Epithelial cell of proximal tubule (primary cell): ENCODE data around the gene TRPC4AP. TPM values are rescaled to one million over a fixed set of nuclear protein-coding genes. Genes with fewer than 3 reads are reported as not detected.

Experiments
- DNase-seq: peaks from one replicate; pipeline ENCODE4 v3.0.0-alpha.2; 2011; ENCODE audit warnings: low read depth
- H3K4me3 ChIP-seq: 2 replicates; pipeline ENCODE4 v1.5.1; 2011; ENCODE audit warnings: low read depth, mild to moderate bottlenecking, low read length
- total RNA-seq: library from RNA; depleted of rRNA; stranded (reverse); fragments of >200 nt; gene quantifications from 2 replicates; pipeline ENCODE4 v1.2.3, GENCODE V29; 2015
- TF ChIP-seq, protein P1 (sequence below): conservative IDR thresholded peaks from 2 replicates; pipeline ENCODE4 v1.5.1; 2012; ENCODE audit warnings: low read depth, mild to moderate bottlenecking, low read length

TRPC4AP gene
- total RNA-seq, 1 donor from 2014 or later: 58.6 TPM

DNA sequence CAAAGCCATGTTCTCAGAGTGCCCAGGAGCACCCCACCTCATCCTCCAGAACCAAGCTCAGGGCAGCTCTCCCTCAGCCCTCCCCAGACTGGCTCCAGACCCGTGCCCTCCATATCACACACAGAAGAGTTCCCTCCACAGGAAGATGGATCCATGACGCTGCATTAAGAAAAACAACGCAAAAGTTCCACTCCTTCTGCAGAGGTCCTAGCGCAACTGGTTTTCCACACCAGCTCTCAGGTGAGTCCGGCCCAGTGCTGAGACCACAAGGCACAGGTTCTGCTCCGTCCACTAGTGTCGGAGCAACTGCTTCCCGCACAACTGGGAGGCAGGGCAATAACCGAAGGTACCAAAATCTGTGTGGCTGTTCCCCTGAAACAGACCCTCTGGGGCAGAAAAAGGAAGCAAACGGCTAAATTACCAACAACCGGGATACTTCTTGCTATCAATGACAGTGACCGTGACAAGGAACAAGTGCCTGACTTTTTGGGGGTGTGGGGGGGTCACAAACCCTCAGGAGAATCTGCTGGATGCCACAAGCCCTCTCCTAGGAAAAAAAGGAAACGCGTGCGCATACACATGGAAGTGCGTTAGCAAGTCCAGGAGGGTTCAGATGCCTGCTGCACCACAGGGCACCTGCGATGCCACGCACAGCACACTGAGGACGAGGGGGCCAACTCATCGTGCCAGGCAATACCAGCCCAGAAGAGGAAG, 87.7 kb downstream of the TRPC4AP start:
- TF ChIP-seq, protein P1, sequence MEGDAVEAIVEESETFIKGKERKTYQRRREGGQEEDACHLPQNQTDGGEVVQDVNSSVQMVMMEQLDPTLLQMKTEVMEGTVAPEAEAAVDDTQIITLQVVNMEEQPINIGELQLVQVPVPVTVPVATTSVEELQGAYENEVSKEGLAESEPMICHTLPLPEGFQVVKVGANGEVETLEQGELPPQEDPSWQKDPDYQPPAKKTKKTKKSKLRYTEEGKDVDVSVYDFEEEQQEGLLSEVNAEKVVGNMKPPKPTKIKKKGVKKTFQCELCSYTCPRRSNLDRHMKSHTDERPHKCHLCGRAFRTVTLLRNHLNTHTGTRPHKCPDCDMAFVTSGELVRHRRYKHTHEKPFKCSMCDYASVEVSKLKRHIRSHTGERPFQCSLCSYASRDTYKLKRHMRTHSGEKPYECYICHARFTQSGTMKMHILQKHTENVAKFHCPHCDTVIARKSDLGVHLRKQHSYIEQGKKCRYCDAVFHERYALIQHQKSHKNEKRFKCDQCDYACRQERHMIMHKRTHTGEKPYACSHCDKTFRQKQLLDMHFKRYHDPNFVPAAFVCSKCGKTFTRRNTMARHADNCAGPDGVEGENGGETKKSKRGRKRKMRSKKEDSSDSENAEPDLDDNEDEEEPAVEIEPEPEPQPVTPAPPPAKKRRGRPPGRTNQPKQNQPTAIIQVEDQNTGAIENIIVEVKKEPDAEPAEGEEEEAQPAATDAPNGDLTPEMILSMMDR: no peak
- H3K4me3 ChIP-seq: no peak overlapping the region
- DNase-seq: no peak

DNA sequence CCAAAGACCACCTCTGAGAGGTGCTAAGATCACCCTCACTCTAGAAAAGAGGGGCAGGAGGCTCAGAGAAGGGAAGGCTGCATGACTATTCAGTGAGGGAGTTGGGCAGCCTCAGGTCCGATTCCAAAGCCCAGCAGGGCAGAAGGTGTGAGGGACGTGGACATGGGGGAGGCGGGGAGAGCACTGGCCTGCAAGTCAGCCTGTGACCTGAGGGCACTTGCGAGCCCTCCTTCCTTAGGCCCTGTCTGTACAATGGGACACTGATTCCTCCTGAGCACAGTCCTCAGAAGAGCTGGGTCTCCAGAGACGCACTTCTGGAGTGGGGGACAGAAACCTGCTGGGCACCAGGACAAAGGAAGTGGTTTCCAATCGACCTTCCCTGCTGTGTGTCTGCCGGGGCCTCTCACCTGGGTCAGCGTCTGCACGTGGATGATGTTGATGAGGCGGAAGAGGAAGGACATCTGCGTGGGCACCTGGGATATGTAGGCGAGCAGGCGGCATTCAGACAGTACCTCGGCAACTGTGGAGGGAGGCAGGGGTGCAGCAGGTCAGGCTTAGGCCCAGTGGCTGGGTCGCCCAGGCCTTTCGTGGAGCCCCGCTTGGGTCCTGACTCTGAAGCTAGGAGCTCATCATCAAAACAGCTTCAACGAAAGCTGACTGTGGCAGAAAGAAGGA, 88.4 kb downstream of the TRPC4AP start:
- H3K4me3 ChIP-seq: no peak overlapping the region
- TF ChIP-seq, protein P1: no peak
- no peak for DNase-seq

- DNase-seq: no peak
- TF ChIP-seq, protein P1: no peak
Observed at GRCh38 chr20:35003211-35004031, 89.2 kb downstream of the TRPC4AP start.

DNA sequence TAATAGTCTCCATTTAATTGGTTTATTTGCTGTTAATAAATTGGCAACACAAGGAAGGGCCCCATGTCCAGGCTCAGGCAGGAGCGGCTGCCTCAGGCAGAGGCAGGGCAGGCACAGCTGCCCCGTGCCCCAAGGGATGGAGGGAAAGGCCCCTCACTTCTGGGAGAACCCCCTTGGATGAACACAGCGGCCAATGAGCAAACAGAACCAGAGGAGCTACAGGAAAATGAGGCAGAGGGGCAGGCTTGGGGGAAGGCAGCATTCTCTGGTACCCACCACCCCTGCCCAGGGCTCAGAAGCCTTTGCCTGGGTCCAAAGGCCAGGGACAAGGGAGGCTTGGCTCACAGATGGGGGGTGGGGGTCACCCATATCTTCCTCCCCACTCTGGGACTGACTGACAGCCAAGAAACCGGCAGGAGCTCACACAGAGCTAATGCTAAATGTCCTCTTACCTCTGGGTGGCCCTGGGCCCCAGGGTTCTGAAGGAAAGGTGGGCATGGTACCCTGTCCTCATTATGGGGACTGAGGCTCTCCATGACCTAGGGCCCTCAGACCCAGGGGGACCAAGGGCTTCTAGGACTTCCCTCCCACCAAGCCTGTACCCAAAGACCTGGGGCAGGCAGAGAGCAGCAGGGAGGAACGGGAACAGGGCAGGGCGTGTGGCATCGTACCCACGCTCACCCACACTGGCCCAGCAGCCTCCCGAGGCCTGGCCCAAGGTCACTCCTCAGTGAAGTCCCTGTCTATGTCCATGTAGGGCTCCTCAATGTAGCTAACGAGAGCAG, 90.0 kb downstream of the TRPC4AP start:
- DNase-seq: no peak
- TF ChIP-seq, protein P1: no peak
- H3K4me3 ChIP-seq: no peak overlapping the region

More at GRCh38 chr20:35003211-35004031, 89.2 kb downstream of the TRPC4AP start:
- H3K4me3 ChIP-seq: no peak overlapping the region

DNA sequence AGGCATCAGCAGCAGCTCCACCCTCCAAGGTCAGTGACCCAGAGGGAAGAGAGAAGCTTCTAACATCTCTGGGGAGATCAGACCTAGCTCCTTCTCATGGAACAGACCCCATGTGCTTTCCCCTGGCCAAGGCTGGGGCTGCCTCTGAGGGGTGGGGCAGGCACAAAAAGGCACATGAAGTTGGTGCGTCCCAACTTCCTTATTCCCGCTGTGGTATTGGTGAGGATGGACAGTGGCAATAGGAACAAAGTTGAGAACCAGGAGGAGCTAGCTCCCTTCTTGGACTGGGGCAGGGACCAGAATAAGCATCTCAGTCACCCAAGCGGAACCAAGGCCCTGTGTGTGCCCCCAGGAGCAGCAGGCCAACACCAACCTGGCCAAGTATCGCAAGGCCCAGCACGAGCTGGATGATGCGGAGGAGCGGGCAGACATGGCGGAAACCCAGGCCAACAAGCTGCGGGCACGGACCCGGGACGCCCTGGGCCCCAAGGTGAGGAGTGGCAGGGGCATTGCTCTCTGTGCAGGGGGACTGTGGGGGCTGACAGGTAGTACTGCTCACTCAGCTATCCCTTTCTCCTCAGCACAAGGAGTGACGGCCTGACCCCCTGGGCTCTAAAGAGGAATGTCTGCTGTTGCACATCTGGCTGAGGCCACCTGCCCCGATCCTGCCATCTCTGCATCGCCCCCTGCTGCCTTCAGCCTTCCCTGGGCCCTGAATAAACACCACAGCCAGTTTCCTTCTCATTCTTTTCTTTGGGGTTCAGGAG, 90.8 kb downstream of the TRPC4AP start:
- H3K4me3 ChIP-seq: no peak overlapping the region
- DNase-seq: no peak
- TF ChIP-seq, protein P1: peak; percentile 56

DNA sequence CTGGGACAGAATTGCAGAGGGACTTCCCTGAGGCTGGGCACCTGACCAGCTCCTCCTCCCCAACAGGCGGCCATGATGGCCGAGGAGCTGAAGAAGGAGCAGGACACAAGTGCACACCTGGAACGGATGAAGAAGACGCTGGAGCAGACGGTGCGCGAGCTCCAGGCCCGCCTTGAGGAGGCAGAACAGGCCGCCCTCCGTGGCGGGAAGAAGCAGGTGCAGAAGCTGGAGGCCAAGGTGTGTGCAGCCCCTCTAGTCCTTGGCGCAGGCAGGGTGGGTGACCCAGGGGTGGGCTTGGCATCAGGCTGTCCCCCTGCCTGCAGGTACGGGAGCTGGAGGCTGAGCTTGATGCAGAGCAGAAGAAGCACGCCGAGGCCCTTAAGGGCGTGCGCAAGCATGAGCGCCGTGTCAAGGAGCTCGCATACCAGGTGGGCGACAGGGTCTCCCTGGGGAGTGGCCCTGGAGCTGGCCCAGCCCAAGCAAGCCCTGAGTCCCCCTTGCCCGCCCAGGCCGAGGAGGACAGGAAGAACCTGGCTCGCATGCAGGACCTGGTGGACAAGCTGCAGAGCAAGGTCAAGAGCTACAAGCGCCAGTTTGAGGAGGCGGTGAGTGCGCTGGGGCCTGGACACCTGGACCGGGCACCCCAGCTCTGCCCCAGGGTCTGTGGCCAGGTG, 91.5 kb downstream of the TRPC4AP start:
- DNase-seq: no peak
- TF ChIP-seq, protein P1: no peak
- H3K4me3 ChIP-seq: no peak overlapping the region
